Measurements from ENCODE around the gene OR7E24.
"Not testable (repeated sequence)": the region's sequence is repeated elsewhere in the genome, so short reads cannot be mapped to it uniquely, and the experiment has no call there.

The OR7E24 gene

DNA sequence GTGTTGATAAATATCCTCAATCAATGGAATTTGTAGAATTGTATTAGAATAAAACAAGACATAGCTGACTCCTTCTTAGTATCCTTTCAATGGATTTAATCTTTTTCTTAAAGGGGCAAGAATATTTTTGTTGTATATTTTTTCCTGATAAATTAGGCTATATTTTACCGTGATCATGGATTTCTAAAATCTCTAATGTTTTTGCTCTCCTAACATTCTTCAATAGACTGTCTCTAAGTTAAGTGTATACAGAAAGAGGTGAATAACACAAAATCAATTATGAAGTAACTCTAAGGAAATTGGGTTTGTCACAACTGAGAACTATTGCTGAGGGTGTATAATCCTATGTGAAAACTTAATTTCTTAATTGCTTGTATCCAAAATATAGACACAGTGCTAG lies at the start of gene OR7E24:
Gene OR7E24, plus strand, starts transcription at position 301 of the 400 bp plus-strand sequence. CDS start 114 bp downstream, outside the sequence.
- no peak for DNase-seq

DNA sequence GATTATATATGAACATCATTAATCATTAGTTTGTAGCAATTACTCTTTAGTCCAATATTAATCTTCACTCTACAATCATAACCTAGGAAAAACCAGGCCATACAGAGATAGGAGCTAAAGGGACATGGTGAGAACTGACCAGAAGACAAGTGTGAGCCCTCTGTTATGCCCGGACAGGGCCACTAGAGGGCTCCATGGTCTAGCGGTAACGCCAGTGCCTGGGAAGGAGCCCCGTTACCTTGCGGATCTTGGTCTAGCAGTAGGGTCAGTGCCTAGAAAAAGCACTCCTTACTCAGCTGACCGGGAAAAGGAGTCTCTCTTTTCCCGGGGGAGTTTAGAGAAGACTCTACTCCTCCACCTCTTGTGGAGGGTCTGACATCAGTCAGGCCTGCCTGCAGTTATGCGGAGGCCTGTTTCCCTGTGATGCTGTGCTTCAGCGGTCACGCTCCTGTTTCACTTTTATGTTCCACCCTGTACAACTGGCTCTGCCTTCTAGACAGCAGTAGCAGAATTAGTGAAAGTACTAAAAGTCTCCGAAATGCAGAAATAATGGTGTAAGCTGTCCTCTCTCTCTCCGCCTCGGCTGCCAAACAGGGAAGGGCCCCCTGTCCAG lies 45.1 kb upstream of the OR7E24 start:
- peak in 1 of 2 experiments; percentile 50 for DNase-seq

DNA sequence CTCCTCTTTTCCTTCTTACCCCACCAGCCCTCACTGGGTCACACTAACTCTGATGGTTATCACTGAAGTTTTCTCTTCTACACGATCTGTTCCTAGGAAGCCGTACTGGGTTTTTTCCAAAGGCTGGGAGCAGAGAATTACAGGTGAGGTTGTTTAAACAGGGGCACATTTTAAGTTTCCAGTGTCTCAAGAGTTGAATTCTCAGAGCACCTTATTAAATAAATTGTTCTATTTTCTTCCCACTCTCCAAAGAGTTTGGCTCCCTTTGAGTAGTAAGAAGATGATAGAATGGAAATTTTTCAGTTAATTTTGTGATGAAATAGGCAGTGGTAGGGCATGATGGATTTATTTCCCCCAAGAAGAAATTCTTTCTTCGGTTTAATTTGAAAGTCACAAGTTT lies 31.2 kb upstream of the OR7E24 start, which contains the start of gene OR7D4:
Gene OR7D4, minus strand, starts transcription at position 101 of the 400 bp plus-strand sequence. CDS start 4,752 bp downstream, outside the sequence.
- no peak for DNase-seq

DNA sequence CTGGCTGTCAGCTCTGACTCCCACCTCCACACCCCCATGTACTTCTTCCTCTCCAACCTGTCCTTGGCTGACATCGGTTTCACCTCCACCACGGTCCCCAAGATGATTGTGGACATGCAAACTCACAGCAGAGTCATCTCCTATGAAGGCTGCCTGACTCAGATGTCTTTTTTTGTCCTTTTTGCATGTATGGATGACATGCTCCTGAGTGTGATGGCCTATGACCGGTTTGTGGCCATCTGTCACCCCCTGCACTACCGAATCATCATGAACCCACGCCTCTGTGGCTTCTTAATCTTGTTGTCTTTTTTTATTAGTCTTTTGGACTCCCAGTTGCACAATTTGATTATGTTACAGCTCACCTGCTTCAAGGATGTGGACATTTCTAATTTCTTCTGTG lies 506 bp downstream of the OR7E24 start:
- DNase-seq: no peak

DNA sequence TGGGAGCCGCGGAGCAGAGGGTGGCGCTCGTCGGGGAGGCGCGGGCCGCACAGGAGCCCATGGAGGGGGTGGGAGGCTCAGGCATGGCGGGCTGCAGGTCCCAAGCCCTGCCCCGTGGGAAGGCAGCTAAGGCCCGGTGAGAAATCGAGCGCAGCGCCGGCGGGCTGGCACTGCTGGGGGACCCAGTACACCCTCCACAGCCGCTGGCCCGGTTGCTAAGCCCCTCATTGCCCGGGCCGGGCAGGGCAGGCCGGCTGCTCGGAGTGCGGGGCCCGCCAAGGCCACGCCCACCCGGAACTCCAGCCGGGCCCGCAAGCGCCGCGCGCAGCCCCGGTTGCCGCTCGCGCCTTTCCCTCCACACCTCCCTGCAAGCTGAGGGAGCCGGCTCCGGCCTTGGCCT lies 32.8 kb downstream of the OR7E24 start:
- not testable (repeated sequence) for DNase-seq

DNA sequence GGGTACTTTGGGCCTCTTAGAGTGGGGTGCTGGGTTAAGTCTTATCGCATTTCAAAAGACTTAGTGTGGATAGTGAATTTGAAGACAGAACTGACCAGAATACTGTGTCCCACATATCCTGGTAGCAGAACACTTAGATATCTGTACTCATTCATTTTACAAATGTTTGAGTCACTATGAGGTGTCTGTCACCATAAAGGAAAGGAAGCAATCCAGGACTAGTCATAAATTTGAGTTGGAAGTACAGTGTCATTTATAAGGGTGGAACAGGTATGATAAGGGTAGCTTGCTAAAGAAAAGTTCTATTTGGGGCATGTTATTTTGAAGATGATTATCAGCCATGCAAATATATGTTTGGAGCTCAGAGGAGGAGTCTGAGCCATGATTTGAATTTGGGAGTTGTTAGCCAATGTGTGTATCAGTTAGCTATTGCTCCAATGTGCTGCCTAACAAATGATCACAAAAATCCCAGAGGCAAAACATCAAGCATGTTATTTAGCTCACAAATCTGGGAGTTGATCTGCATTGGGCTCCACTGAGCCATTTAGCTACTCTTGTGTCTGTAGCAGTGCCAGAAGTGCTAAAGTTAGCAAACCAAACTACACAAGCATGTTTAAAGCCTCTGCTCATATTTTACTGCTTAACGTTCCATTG lies 38.6 kb downstream of the OR7E24 start:
- DNase-seq: no peak

DNA sequence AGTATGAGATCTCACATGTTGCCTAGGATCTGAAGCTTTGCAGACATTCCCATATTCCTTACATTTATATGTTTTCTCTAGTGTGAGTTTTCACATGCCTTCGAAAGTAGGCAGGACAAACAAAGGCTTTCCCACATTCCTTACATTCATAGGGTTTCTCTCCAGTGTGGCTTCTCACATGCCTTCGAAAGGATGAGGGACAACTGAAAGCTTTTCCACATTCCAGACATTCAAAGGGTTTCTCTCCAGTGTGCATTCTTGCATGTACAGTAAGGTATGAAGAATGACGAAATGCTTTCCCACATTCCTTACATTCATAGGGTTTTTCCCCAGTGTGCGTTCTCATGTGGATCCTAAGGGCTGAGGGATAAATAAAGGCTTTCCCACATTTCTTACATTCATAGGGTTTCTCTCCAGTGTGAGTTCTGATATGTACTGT lies 44.7 kb downstream of the OR7E24 start:
- DNase-seq: no peak

DNA sequence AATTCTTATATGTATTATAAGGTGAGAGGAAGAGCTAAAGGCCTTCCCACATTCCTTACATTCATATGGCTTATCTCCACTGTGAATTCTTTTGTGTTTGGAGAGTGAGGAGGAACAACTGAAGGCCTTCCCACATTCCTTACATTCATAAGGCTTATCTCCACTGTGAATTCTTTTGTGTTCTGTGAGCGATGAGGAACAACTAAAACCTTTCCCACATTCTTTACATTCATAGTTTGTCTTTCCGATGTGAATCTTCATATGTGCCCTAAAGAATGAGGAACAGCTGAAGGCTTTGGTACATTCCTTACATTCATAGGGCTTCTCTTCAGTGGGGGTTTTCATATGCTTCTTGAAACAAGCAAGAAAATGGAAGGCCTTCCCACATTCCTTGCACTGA lies 45.6 kb downstream of the OR7E24 start:
- DNase-seq: no peak
